Transverse colon (tissue), 4 donors: Measurements from ENCODE around the gene FFAR2. TPM values are rescaled to one million over a fixed set of nuclear protein-coding genes. Genes with fewer than 3 reads are reported as not detected.
"Not testable (repeated sequence)": the region's sequence is repeated elsewhere in the genome, so short reads cannot be mapped to it uniquely, and the experiment has no call there.

Source experiments
- DNase-seq: peaks from one replicate; pipeline ENCODE4 v3.0.0-alpha.2; 2019
- H3K27ac ChIP-seq, 4 donors: fragments of 200-600 bp; sonication (generic); 2 replicates each; pipeline ENCODE4 v1.5.1; 2016 to 2018; ENCODE audit warnings: inconsistent platforms in 4 of 4
- H3K27me3 ChIP-seq: fragments of 200-600 bp; sonication (generic); 2 replicates; pipeline ENCODE4 v1.5.1; 2017; ENCODE audit warnings: inconsistent platforms
- H3K36me3 ChIP-seq, 4 donors: fragments of 200-600 bp; sonication (generic); 2 replicates each; pipeline ENCODE4 v1.5.1; 2017 to 2019; ENCODE audit warnings: inconsistent platforms in 4 of 4
- H3K4me1 ChIP-seq, 4 donors: fragments of 200-600 bp; sonication (generic); 2 replicates each; pipeline ENCODE4 v1.5.1; 2017 to 2020; ENCODE audit warnings: inconsistent platforms in 4 of 4
- H3K4me3 ChIP-seq, 4 donors: fragments of 200-600 bp; sonication (generic); 1 replicate in 1 of 4; 2 replicates in 3 of 4; pipeline versions ENCODE4 v1.5.1 to v1.6.1; 2017 to 2019; ENCODE audit warnings: inconsistent platforms in 4 of 4
- H3K9me3 ChIP-seq, 2 donors: fragments of 200-600 bp; sonication (generic); 2 replicates each; pipeline ENCODE4 v1.5.1; 2017 to 2019; ENCODE audit warnings: inconsistent platforms in 2 of 2
- CTCF ChIP-seq, 5 experiments: fragments of 200-600 bp in 3 of 5; fragments of 450-650 bp in 2 of 5; sonication (generic) in 3 of 5; IDR thresholded peaks; 1 replicate in 2 of 5; 2 replicates in 3 of 5; pipeline ENCODE4 v1.5.1; 2016 to 2017; ENCODE audit warnings: antibody characterized with exemption in 5 of 5, inconsistent platforms in 3 of 5, mild to moderate bottlenecking in 2 of 5, moderate library complexity in 1 of 5
- EP300 ChIP-seq: sonication (generic); formaldehyde crosslinking; IDR thresholded peaks from one replicate; pipeline ENCODE4 v1.6.1; 2017; ENCODE audit warnings: antibody characterized with exemption, low read depth
- POLR2A ChIP-seq: fragments of 450-650 bp; IDR thresholded peaks from one replicate; pipeline ENCODE4 v1.6.1; 2016; ENCODE audit warnings: antibody characterized with exemption, mild to moderate bottlenecking, moderate library complexity
- POLR2AphosphoS5 ChIP-seq, 3 donors: sonication (generic); formaldehyde crosslinking; IDR thresholded peaks; one replicate each; pipeline ENCODE4 v1.6.1; 2016; ENCODE audit warnings: antibody characterized with exemption in 3 of 3
- WGBS, 2 donors: methylation state at CpG; one replicate each; pipeline ENCODE4 v1.1.5; 2018; ENCODE audit warnings: low coverage in 1 of 2; 5-methylcytosine and 5-hydroxymethylcytosine counted together
- in situ Hi-C, 4 donors: fragments of 200-750 bp; cut with MboI; loops; one replicate each; pipeline versions ENCODE4 v1.15.0 to v1.15.1; 2017; ENCODE audit warnings: low sequenced_read_pairs in 3 of 4, low pct_ligation_motif_present in 1 of 4, low pct_unique_long_range_greater_than_20kb in 1 of 4
- intact Hi-C: fragments of 100-400 bp; cut with DNase I; formaldehyde crosslinking; loops from one replicate; pipeline ENCODE4 v1.15.1; 2023; ENCODE audit warnings: low total_unique reads
- total RNA-seq, 4 donors: library from RNA; depleted of rRNA; stranded (reverse); fragments of >200 nt; gene quantifications; one replicate each; pipeline ENCODE4 v1.1.0, GENCODE V29; 2016

The FFAR2 gene
- total RNA-seq, 4 donors from 2014 or later = 0.32 to 2.2 TPM; not detected in 2

- in situ Hi-C loops = loop anchor here in 2 of 4 donors (10.0 to 25.0 kb wide), 2 partner anchors 106 to 114 kb away; partner anchors contain the start of genes FFAR3 (in 2 of the 2) and GPR42 (in 1 of the 2)
- H3K4me1 ChIP-seq = no peaks in the 10 kb centered on the region
- no peaks in the 10 kb centered on the region for H3K9me3 ChIP-seq
- DNase-seq = peak; percentile 71
- TF ChIP-seq POLR2AphosphoS5 (IDR thresholded peaks at IDR 0.05) (no peak), CTCF (IDR thresholded peaks at IDR 0.05) (peak; percentile 51 to 81 (median 68))
- no peak overlapping the region for H3K4me3 ChIP-seq
- intact Hi-C loops = no loop called here
- no peak overlapping the region for H3K27ac ChIP-seq
- H3K27me3 ChIP-seq = no peaks in the 10 kb centered on the region
- WGBS, 2 donors = 6% methylated on average over 2 of the region's 2 CpGs; no CpG with 5 or more reads in 1 of the 2 donors
- no peaks in the 10 kb centered on the region for H3K36me3 ChIP-seq
Measured at GRCh38 chr19:35468637-35469036, 20.6 kb downstream of the FFAR2 start.

DNA sequence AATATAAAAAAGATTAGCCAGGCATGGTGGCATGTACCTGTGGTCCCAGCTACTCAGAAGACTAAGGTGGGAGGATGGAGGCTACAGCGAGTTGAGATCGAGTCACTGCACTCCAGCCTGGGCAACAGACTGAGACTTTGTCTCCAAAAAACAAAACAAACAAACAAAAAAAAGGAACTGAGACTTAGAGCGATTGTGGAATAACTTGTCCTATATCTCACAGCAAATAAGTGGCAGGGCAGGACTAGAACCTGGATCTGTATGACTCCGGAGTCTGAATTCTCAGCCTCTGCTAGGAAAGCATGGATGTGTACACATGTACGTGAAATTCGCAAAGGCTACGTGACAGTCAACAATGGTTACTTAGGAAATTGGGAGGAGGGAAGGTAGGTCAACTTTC lies 22.1 kb downstream of the FFAR2 start:
- intact Hi-C loops (no loop called here), in situ Hi-C loops (loop anchor here in 1 of 4 donors (25.0 kb wide), 1 partner anchor 108 kb away; the partner anchor contains the start of genes FFAR3 and GPR42)
- no peak for DNase-seq
- TF ChIP-seq POLR2A (no peak), POLR2AphosphoS5 (IDR thresholded peaks at IDR 0.05) (no peak), CTCF (IDR thresholded peaks at IDR 0.05) (no peak), EP300 (no peak)
- H3K4me3 ChIP-seq = no peak overlapping the region
- no peaks in the 10 kb centered on the region for H3K4me1 ChIP-seq
- H3K36me3 ChIP-seq = no peaks in the 10 kb centered on the region
- H3K9me3 ChIP-seq = no peaks in the 10 kb centered on the region
- no peaks in the 10 kb centered on the region for H3K27me3 ChIP-seq
- 80 to 81% methylated on average over 5 to 7 of the region's 7 CpGs for WGBS, 2 donors
- no peak overlapping the region for H3K27ac ChIP-seq

GRCh38 chr19:35471075-35471474 lies 23.0 kb downstream of the FFAR2 start:
- in situ Hi-C loops = loop anchor here in 1 of 4 donors (25.0 kb wide), 1 partner anchor 109 kb away; the partner anchor contains the start of genes FFAR3 and GPR42
- DNase-seq, H3K4me1 ChIP-seq, H3K4me3 ChIP-seq, H3K9me3 ChIP-seq, H3K36me3 ChIP-seq, intact Hi-C loops, H3K27ac ChIP-seq, H3K27me3 ChIP-seq: not testable (repeated sequence)
- WGBS, 2 donors = 67 to 99% methylated on average over 1 to 4 of the region's 4 CpGs

GRCh38 chr19:35471946-35472345 lies 23.9 kb downstream of the FFAR2 start:
- no peak for TF ChIP-seq EP300
- no peak for TF ChIP-seq POLR2A
- TF ChIP-seq CTCF (IDR thresholded peaks at IDR 0.05) = no peak
- no peak for TF ChIP-seq POLR2AphosphoS5 (IDR thresholded peaks at IDR 0.05)
- Histone ChIP-seq H3K9me3 (no peaks in the 10 kb centered on the region), H3K27me3 (no peaks in the 10 kb centered on the region), H3K36me3 (no peaks in the 10 kb centered on the region), H3K4me3 (no peak overlapping the region), H3K27ac (no peak overlapping the region), H3K4me1 (no peaks in the 10 kb centered on the region)
- WGBS, 2 donors = 86 to 94% methylated on average over 5 to 8 of the region's 8 CpGs
- intact Hi-C loops = no loop called here
- in situ Hi-C loops = loop anchor here in 1 of 4 donors (25.0 kb wide), 1 partner anchor 110 kb away; the partner anchor contains the start of genes FFAR3 and GPR42
- DNase-seq = no peak

GRCh38 chr19:35474104-35474503 lies 26.0 kb downstream of the FFAR2 start:
- intact Hi-C loops = no loop called here
- 95 to 97% methylated on average over 6 to 14 of the region's 14 CpGs for WGBS, 2 donors
- H3K27ac ChIP-seq = no peak overlapping the region
- no peak overlapping the region for H3K4me3 ChIP-seq
- H3K27me3 ChIP-seq = no peaks in the 10 kb centered on the region
- in situ Hi-C loops = loop anchor here in 1 of 4 donors (25.0 kb wide), 1 partner anchor 112 kb away; the partner anchor contains the start of genes FFAR3 and GPR42
- DNase-seq = no peak
- no peaks in the 10 kb centered on the region for H3K9me3 ChIP-seq
- TF ChIP-seq POLR2AphosphoS5 (IDR thresholded peaks at IDR 0.05) (no peak), POLR2A (no peak), CTCF (IDR thresholded peaks at IDR 0.05) (no peak), EP300 (no peak)
- H3K36me3 ChIP-seq = no peaks in the 10 kb centered on the region
- no peaks in the 10 kb centered on the region for H3K4me1 ChIP-seq

DNA sequence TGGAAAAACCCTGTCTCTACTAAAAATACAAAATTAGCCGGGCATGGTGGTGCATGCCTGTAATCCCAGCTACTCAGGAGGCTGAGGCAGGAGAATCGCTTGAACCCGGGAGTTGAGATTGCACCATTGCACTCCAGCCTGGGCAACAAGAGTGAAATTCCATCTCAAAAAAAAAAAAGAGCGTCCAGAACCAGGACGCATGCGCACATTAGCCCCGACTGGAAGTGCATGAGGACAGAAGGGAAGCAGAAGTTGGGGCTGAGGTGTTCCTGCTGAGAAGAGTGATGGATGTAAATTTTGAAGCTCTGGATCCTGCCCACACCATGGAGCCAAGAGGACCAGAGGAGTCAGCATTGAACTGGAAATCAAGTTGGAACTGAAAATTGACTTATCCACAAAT lies 26.5 kb downstream of the FFAR2 start:
- H3K36me3 ChIP-seq, H3K9me3 ChIP-seq, intact Hi-C loops, H3K27ac ChIP-seq, H3K4me1 ChIP-seq, H3K27me3 ChIP-seq, DNase-seq, H3K4me3 ChIP-seq: not testable (repeated sequence)
- in situ Hi-C loops = loop anchor here in 1 of 4 donors (25.0 kb wide), 1 partner anchor 112 kb away; the partner anchor contains the start of genes FFAR3 and GPR42
- WGBS, 2 donors = 95% methylated on average over 7 of the region's 7 CpGs; no CpG with 5 or more reads in 1 of the 2 donors
